ENCODE data around the gene TYW5. TPM values are rescaled to one million over a fixed set of nuclear protein-coding genes. Genes with fewer than 3 reads are reported as not detected.
A peak's percentile ranks its signal among the peaks of the same experiment; 100 is the strongest.

Gene TYW5
- polyA plus RNA-seq, 1 experiment, result 6.7 TPM

DNA sequence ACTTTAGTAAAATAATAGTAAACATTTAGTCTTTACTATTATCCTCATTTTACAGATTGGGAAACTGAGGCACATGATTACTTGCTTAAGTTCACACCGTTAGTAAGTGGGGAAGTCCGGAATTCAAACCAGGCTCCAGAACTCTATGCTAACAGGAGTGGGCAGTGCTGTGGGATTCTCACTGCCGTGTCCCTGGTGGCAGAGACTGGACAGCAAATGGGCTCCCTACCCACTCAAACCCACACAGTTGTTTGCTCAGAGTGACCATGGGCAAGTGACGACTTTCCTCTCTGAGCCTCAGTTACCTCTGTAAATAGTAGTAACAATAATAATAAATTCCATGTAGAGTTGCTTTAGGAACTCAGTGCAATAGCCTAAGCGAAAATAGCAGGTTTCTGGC is 24.1 kb upstream of the TYW5 start:
- DNase-seq (ENCODE audit: low read depth, low spot score), result no peak
- Histone ChIP-seq H3K4me3 (ENCODE audit: low read depth, low read length) (no peak overlapping the region; the same call in 1 of the 2 replicates), H3K9me3 (ENCODE audit: control insufficient read depth, insufficient read depth, low read length) (no peaks in the 10 kb centered on the region), H3K27me3 (ENCODE audit: control insufficient read depth, insufficient read depth, low read length) (no peaks in the 10 kb centered on the region), H3K27ac (ENCODE audit: low read depth, low read length) (no peak overlapping the region)
- TF ChIP-seq, protein P1, sequence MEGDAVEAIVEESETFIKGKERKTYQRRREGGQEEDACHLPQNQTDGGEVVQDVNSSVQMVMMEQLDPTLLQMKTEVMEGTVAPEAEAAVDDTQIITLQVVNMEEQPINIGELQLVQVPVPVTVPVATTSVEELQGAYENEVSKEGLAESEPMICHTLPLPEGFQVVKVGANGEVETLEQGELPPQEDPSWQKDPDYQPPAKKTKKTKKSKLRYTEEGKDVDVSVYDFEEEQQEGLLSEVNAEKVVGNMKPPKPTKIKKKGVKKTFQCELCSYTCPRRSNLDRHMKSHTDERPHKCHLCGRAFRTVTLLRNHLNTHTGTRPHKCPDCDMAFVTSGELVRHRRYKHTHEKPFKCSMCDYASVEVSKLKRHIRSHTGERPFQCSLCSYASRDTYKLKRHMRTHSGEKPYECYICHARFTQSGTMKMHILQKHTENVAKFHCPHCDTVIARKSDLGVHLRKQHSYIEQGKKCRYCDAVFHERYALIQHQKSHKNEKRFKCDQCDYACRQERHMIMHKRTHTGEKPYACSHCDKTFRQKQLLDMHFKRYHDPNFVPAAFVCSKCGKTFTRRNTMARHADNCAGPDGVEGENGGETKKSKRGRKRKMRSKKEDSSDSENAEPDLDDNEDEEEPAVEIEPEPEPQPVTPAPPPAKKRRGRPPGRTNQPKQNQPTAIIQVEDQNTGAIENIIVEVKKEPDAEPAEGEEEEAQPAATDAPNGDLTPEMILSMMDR (IDR thresholded peaks at IDR 0.05; ENCODE audit: low read depth, low read length), result no peak; the same call in 1 of the 2 replicates
- ChIA-PET CTCF (interaction anchor here (0.6 to 2.2 kb wide), 23 partner anchors 57 to 540 kb away, joined by 3 to 32 read pairs (median 3); partner anchors contain the start of gene SPATS2L), POLR2A (no interaction called here)

DNA sequence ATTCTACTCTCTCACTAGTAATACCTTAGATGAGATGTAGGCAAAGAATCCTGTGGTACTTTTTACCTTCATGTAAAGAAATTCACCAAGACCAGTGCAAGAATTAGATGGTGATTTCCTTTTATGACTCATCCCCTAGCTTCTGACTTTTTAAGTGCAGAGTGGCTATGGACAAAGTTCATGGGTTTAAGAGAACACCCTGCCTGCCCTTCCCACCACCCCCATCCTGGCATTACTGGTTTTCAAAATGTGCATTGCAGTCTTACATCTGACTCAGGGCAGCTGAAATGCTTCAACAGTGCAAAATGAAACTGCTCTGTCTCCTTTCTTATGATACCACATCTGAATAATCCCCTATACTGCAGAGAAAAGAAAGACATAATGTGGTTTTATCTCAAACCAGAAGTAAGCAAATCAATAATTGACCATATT is 22.7 kb upstream of the TYW5 start:
- TF ChIP-seq, protein P1 (IDR thresholded peaks at IDR 0.05; ENCODE audit: low read depth, low read length), result no peak
- no peak overlapping the region for H3K27ac ChIP-seq (ENCODE audit: low read depth, low read length)
- no peaks in the 10 kb centered on the region for H3K9me3 ChIP-seq (ENCODE audit: control insufficient read depth, insufficient read depth, low read length)
- H3K4me3 ChIP-seq (ENCODE audit: low read depth, low read length), result no peak overlapping the region
- ChIA-PET POLR2A (no interaction called here), CTCF (interaction anchor here (0.9 kb wide), 1 partner anchor 337 kb away, joined by 5 read pairs; no protein-coding TSS in a partner anchor)
- no peak for DNase-seq (ENCODE audit: low read depth, low spot score)
- no peaks in the 10 kb centered on the region for H3K27me3 ChIP-seq (ENCODE audit: control insufficient read depth, insufficient read depth, low read length)

DNA sequence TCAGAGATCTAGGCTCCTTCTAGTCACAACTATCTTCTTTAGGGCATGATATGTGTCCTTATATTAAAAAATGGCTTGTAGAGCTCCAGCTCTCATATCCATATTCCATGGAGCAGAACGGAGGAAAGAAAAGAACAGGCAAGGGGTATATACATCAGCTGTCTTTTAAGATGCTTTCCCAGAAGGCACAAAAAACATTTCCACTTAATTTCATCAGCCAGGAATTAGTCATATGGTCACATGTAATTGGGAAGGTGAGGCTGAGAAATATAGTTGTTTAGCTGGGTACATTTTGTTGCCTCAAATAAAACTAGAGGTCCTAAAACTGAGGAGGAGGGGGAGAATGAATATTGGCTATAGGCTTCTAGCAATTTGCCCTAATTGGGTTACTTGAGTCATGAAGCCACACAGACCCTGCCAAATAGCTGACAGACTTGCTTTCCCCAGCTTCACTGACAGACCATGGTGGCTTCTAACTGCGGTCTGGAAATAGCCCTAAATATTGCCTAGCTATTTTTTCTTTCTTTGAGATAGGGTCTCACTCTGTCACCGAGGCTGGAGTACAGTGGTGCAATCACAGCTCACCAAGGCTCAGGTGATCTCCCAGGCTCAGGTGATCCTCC is 20.1 kb upstream of the TYW5 start:
- ChIA-PET POLR2A (no interaction called here), CTCF (interaction anchor here (0.7 to 3.0 kb wide), 9 partner anchors 11 to 727 kb away, joined by 3 to 31 read pairs (median 8); partner anchors contain the start of gene KCTD18)
- H3K9me3 ChIP-seq (ENCODE audit: control insufficient read depth, insufficient read depth, low read length), result no peaks in the 10 kb centered on the region
- H3K4me3 ChIP-seq (ENCODE audit: low read depth, low read length), result no peak overlapping the region
- TF ChIP-seq, protein P1 (IDR thresholded peaks at IDR 0.05; ENCODE audit: low read depth, low read length), result no peak
- H3K27ac ChIP-seq (ENCODE audit: low read depth, low read length), result no peak overlapping the region
- no peak for DNase-seq (ENCODE audit: low read depth, low spot score)
- no peaks in the 10 kb centered on the region for H3K27me3 ChIP-seq (ENCODE audit: control insufficient read depth, insufficient read depth, low read length)

DNA sequence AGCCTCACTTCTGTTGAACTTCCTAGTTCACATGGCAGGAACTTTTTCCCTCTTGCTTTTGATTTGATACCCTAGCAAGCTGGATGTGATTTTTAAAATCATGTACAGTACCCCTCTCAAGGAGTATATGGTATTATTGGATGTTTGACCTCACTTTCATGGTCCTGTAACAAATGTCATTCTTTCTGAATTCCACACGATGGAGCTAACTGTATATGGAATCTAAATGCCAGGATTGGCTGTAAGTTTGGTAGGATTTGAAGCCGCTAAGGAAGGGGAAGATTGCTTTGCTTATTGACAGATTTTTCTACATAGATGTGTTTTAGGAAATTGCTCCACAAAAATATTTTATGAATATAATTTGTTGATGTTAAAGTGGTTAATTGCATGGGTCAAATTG is 18.4 kb upstream of the TYW5 start:
- TF ChIP-seq, protein P1 (IDR thresholded peaks at IDR 0.05; ENCODE audit: low read depth, low read length), result peak; percentile 60
- Histone ChIP-seq H3K27ac (ENCODE audit: low read depth, low read length) (no peak overlapping the region), H3K27me3 (ENCODE audit: control insufficient read depth, insufficient read depth, low read length) (no peaks in the 10 kb centered on the region), H3K9me3 (ENCODE audit: control insufficient read depth, insufficient read depth, low read length) (no peaks in the 10 kb centered on the region), H3K4me3 (ENCODE audit: low read depth, low read length) (no peak overlapping the region)
- DNase-seq (ENCODE audit: low read depth, low spot score), result no peak
- ChIA-PET CTCF (interaction anchor here (0.5 to 3.0 kb wide), 41 partner anchors 9 to 762 kb away, joined by 3 to 69 read pairs (median 4); partner anchors contain the start of genes AOX1, KCTD18 and SGO2), POLR2A (no interaction called here)

DNA sequence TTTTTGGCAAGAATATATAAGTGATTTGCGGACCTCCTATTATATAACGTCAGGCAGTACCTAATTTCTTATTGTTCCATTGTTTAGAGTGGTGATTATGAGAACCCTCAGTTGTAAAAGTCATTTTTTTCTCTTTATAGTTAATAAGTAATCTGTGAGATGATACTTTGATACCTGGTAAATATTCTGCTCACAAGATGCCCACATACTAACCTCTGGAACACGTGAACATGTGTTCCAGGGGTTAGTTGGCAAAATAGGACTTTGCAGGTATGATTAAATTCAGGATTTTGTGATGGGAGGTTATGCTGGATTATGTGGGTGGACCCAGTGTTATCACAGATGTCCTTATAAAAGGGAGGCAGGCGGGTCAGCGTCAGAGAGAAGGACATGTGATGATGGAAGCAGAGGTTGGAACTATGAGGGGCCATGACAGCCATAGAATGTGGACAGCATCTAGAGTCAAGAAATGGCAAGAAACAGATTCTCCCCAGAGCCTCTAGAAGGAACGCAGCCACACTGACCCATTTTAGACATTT is 16.9 kb upstream of the TYW5 start:
- no peaks in the 10 kb centered on the region for H3K9me3 ChIP-seq (ENCODE audit: control insufficient read depth, insufficient read depth, low read length)
- TF ChIP-seq, protein P1 (IDR thresholded peaks at IDR 0.05; ENCODE audit: low read depth, low read length), result no peak
- ChIA-PET POLR2A (no interaction called here), CTCF (interaction anchor here (1.1 to 2.6 kb wide), 3 partner anchors 375 to 511 kb away, joined by 3 to 69 read pairs (median 14); no protein-coding TSS in a partner anchor)
- H3K4me3 ChIP-seq (ENCODE audit: low read depth, low read length), result no peak overlapping the region
- DNase-seq (ENCODE audit: low read depth, low spot score), result no peak
- no peak overlapping the region for H3K27ac ChIP-seq (ENCODE audit: low read depth, low read length)
- H3K27me3 ChIP-seq (ENCODE audit: control insufficient read depth, insufficient read depth, low read length), result no peaks in the 10 kb centered on the region
